ENCODE measurements around the gene CFAP299.

GRCh38 chr4:80423553-80424224 lies 88.2 kb downstream of the CFAP299 start:
- TF ChIP-seq CTCF (IDR thresholded peaks at IDR 0.05; ENCODE audit: poor library complexity) = no peak
- TF ChIP-seq EZH2 (IDR thresholded peaks at IDR 0.05; ENCODE audit: borderline replicate concordance) = no peak
- TF ChIP-seq EZH2phosphoT487 (IDR thresholded peaks at IDR 0.05; ENCODE audit: low read depth, severe bottlenecking, unreplicated experiment) = no peak
